ENCODE measurements around the gene DCBLD1. TPM values are rescaled to one million over a fixed set of nuclear protein-coding genes. Genes with fewer than 3 reads are reported as not detected.
"Not testable (repeated sequence)": the region's sequence is repeated elsewhere in the genome, so short reads cannot be mapped to it uniquely, and the experiment has no call there.

The DCBLD1 gene
- total RNA-seq, 1 experiment from 2014 or later: 28.2 TPM

- Mint-ChIP-seq H3K27me3 (ENCODE audit: unreplicated experiment) (no peaks in the 10 kb centered on the region), H3K9me3 (ENCODE audit: low read depth, unreplicated experiment) (no peaks in the 10 kb centered on the region), H3K4me1 (ENCODE audit: low read depth, unreplicated experiment) (peaks cover 29% of the 10 kb centered on the region), H3K36me3 (ENCODE audit: insufficient read depth, unreplicated experiment) (no peaks in the 10 kb centered on the region), H3K4me3 (ENCODE audit: low read depth, unreplicated experiment) (no peak overlapping the region), H3K27ac (ENCODE audit: unreplicated experiment) (no peak overlapping the region)
- BruUV-seq (replicated peaks): no TSS peak
- TF ChIP-seq CTCF (IDR thresholded peaks at IDR 0.05; ENCODE audit: unreplicated experiment): no peak
- no peak for DNase-seq
- CTCF ChIA-PET: no interaction called here
- intact Hi-C loops (cut with micrococcal nuclease; ENCODE audit: unreplicated experiment): no loop called here
Observed at GRCh38 chr6:117467876-117468275, 14.6 kb upstream of the DCBLD1 start.

- H3K27ac Mint-ChIP-seq (ENCODE audit: unreplicated experiment); H3K36me3 Mint-ChIP-seq (ENCODE audit: insufficient read depth, unreplicated experiment); H3K9me3 Mint-ChIP-seq (ENCODE audit: low read depth, unreplicated experiment); H3K4me3 Mint-ChIP-seq (ENCODE audit: low read depth, unreplicated experiment); H3K27me3 Mint-ChIP-seq (ENCODE audit: unreplicated experiment); intact Hi-C loops (cut with micrococcal nuclease; ENCODE audit: unreplicated experiment); DNase-seq; BruUV-seq (replicated peaks): not testable (repeated sequence)
- peaks cover 25% of the 10 kb centered on the region for H3K4me1 Mint-ChIP-seq (ENCODE audit: low read depth, unreplicated experiment)
- CTCF ChIA-PET: interaction anchor here (0.6 kb wide), 1 partner anchor 518 kb away, joined by 7 read pairs; no protein-coding TSS in a partner anchor
Observed at GRCh38 chr6:117468527-117468926, 13.9 kb upstream of the DCBLD1 start.

GRCh38 chr6:117469356-117469755 lies 13.1 kb upstream of the DCBLD1 start:
- Mint-ChIP-seq H3K36me3 (ENCODE audit: insufficient read depth, unreplicated experiment) (no peaks in the 10 kb centered on the region), H3K27ac (ENCODE audit: unreplicated experiment) (no peak overlapping the region), H3K9me3 (ENCODE audit: low read depth, unreplicated experiment) (no peaks in the 10 kb centered on the region), H3K27me3 (ENCODE audit: unreplicated experiment) (no peaks in the 10 kb centered on the region), H3K4me3 (ENCODE audit: low read depth, unreplicated experiment) (no peak overlapping the region), H3K4me1 (ENCODE audit: low read depth, unreplicated experiment) (peaks cover 17% of the 10 kb centered on the region)
- CTCF ChIA-PET: no interaction called here
- no peak for TF ChIP-seq CTCF (IDR thresholded peaks at IDR 0.05; ENCODE audit: unreplicated experiment)
- intact Hi-C loops (cut with micrococcal nuclease; ENCODE audit: unreplicated experiment): no loop called here
- no TSS peak for BruUV-seq (replicated peaks)
- DNase-seq: no peak

GRCh38 chr6:117469791-117470190 lies 12.7 kb upstream of the DCBLD1 start:
- H3K27me3 Mint-ChIP-seq (ENCODE audit: unreplicated experiment): no peaks in the 10 kb centered on the region
- no peak overlapping the region for H3K4me3 Mint-ChIP-seq (ENCODE audit: low read depth, unreplicated experiment)
- no peak overlapping the region for H3K27ac Mint-ChIP-seq (ENCODE audit: unreplicated experiment)
- intact Hi-C loops (cut with micrococcal nuclease; ENCODE audit: unreplicated experiment): no loop called here
- H3K36me3 Mint-ChIP-seq (ENCODE audit: insufficient read depth, unreplicated experiment): no peaks in the 10 kb centered on the region
- H3K4me1 Mint-ChIP-seq (ENCODE audit: low read depth, unreplicated experiment): peaks cover 12% of the 10 kb centered on the region
- no peaks in the 10 kb centered on the region for H3K9me3 Mint-ChIP-seq (ENCODE audit: low read depth, unreplicated experiment)
- CTCF ChIA-PET: no interaction called here
- BruUV-seq (replicated peaks): no TSS peak
- TF ChIP-seq CTCF (IDR thresholded peaks at IDR 0.05; ENCODE audit: unreplicated experiment): no peak
- no peak for DNase-seq

- intact Hi-C loops (cut with micrococcal nuclease; ENCODE audit: unreplicated experiment): no loop called here
Observed at GRCh38 chr6:117472667-117473066, 9.8 kb upstream of the DCBLD1 start.

More at GRCh38 chr6:117472667-117473066, 9.8 kb upstream of the DCBLD1 start:
- no peaks in the 10 kb centered on the region for H3K4me1 Mint-ChIP-seq (ENCODE audit: low read depth, unreplicated experiment)
- CTCF ChIA-PET: no interaction called here
- H3K36me3 Mint-ChIP-seq (ENCODE audit: insufficient read depth, unreplicated experiment): no peaks in the 10 kb centered on the region
- no peak for DNase-seq
- no peaks in the 10 kb centered on the region for H3K27me3 Mint-ChIP-seq (ENCODE audit: unreplicated experiment)
- TF ChIP-seq CTCF (IDR thresholded peaks at IDR 0.05; ENCODE audit: unreplicated experiment): no peak
- H3K9me3 Mint-ChIP-seq (ENCODE audit: low read depth, unreplicated experiment): no peaks in the 10 kb centered on the region
- BruUV-seq (replicated peaks): no TSS peak
- no peak overlapping the region for H3K27ac Mint-ChIP-seq (ENCODE audit: unreplicated experiment)
- H3K4me3 Mint-ChIP-seq (ENCODE audit: low read depth, unreplicated experiment): no peak overlapping the region

Measured in Calu3 (cell line).